NCI-H146 (cell line): ENCODE results near the gene TRIM41.
"Not testable (repeated sequence)": the region's sequence is repeated elsewhere in the genome, so short reads cannot be mapped to it uniquely, and the experiment has no call there.

ENCODE experiments used
- DNase-seq: peaks from one replicate; lab custom pipeline; 2025; lab: John Stamatoyannopoulos, UW

TRIM41 gene

GRCh38 chr5:181193656-181194055, 29.4 kb upstream of the TRIM41 start:
- no peak for DNase-seq

GRCh38 chr5:181194489-181195248, 28.4 kb upstream of the TRIM41 start:
- no peak for DNase-seq

- DNase-seq, result no peak
These were observed 27.8 kb upstream of the TRIM41 start for GRCh38 chr5:181195249-181195761.

- DNase-seq, result no peak
These were observed 25.6 kb upstream of the TRIM41 start for GRCh38 chr5:181197326-181197951.

GRCh38 chr5:181198106-181198685, 24.9 kb upstream of the TRIM41 start:
- no peak for DNase-seq

GRCh38 chr5:181198905-181199519, 24.1 kb upstream of the TRIM41 start:
- DNase-seq, result no peak

GRCh38 chr5:181199881-181200638, 23.0 kb upstream of the TRIM41 start:
- no peak for DNase-seq

- no peak for DNase-seq
These were observed 22.3 kb upstream of the TRIM41 start for GRCh38 chr5:181200816-181201215.

GRCh38 chr5:181203093-181203711, 19.9 kb upstream of the TRIM41 start:
- no peak for DNase-seq

GRCh38 chr5:181203777-181204112, 19.3 kb upstream of the TRIM41 start:
- no peak for DNase-seq

GRCh38 chr5:181204113-181204825, 18.8 kb upstream of the TRIM41 start:
- no peak for DNase-seq

GRCh38 chr5:181204826-181205760, 18.0 kb upstream of the TRIM41 start, which contains the start of gene TRIM7:
TRIM7 (minus strand) TSS chr5:181205196; CDS start chr5:181205110, 86 bp downstream.
- no peak for DNase-seq

GRCh38 chr5:181205761-181206649, 17.1 kb upstream of the TRIM41 start:
- no peak for DNase-seq

GRCh38 chr5:181207214-181207959, 15.7 kb upstream of the TRIM41 start:
- DNase-seq, result no peak

- no peak for DNase-seq
These were observed 15.2 kb upstream of the TRIM41 start for GRCh38 chr5:181207960-181208253.

GRCh38 chr5:181209006-181209405, 14.1 kb upstream of the TRIM41 start:
- DNase-seq, result not testable (repeated sequence)

- not testable (repeated sequence) for DNase-seq
These were observed 12.9 kb upstream of the TRIM41 start for GRCh38 chr5:181210148-181210547.

- DNase-seq, result not testable (repeated sequence)
These were observed 12.4 kb upstream of the TRIM41 start for GRCh38 chr5:181210698-181211097.
